HG03342 (cell line): ENCODE measurements around the gene BTAF1.

Experiments
- ATAC-seq: cut with Tn5 transposase; IDR thresholded peaks from one replicate; pipeline ENCODE4 v1.9.1; 2021; ENCODE audit warnings: mild to moderate bottlenecking, moderate library complexity; ENCODE audit not compliant: unreplicated experiment

Gene BTAF1

DNA sequence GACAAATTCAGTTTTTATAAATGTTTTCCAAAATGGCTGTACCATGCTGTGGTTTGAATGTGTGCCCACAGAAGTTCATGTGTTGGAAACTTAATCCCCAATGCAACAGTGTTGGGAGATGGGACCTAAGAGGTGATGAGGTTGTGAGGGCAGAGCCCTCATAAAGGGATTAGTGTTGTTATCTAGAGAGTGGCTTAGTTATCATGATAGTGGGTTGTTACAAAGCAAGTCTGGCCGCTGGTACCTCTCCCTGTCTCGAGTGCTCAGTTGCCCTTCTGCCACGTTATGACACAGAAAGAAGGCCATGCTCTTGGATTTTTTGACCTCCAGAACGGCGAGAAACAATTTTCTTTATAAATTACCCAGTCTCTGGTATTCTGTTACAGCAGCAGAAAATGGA, 119.0 kb downstream of the BTAF1 start:
- ATAC-seq: no peak

DNA sequence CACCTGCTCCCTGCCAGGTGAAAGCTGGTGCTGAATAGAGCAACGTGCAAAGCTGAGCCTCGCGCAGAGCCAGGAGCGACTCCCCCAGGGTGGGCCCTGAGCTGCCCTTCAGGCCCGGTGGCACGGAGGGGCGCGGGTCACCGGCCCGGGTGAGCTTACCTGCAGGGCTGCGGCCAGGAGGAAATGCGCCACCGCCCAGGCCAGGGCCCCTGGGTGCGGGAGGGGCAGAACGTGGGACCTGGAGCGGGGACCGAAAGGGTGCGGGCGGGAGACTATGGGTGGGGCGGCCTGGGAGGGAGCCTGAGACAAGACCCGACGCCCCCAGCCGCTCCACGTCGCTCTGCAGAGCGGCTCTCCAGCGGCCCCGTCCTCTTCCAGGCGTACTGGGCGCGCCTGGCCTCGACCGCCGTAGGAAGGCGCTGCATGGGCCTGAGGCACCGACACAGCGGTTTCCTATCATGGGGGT, 122.1 kb downstream of the BTAF1 start:
- ATAC-seq: no peak

DNA sequence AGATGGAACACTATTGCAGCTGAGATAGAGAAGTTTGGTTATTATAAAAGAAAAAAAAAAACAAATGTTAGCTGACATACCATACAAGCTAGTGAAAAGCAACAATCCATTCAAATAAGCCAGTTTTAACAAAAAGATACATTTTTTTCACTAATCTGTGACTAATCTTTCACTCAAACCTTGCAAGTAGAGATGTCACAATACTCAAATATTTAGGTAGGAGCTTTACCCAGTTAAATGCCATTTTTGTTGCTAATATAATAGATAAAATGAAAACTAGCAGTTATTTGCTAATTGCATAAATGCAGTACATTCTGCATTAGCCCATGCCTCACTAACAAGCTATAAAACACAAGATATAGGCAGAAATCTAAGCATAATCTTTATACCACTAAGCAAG, 123.6 kb downstream of the BTAF1 start:
- ATAC-seq: no peak

DNA sequence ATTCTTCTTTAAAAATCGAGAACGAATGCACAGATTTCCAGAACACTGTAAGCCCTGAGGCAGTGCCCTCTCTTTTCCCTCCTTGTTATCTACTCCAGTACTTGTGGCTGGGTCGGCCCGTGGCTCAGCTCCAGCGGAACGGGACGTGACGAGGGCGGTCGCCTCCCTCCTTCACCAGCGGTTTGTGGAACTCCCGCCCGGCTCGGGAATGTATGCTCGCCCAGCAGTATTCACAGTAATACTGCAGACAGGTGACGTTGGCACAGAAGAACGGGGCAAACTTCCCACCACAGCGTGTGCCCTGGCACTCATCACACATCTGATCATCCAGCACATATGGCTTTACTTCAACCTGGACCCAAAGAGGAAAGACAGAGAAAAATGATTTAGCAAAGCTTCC, 128.5 kb downstream of the BTAF1 start:
- no peak for ATAC-seq

DNA sequence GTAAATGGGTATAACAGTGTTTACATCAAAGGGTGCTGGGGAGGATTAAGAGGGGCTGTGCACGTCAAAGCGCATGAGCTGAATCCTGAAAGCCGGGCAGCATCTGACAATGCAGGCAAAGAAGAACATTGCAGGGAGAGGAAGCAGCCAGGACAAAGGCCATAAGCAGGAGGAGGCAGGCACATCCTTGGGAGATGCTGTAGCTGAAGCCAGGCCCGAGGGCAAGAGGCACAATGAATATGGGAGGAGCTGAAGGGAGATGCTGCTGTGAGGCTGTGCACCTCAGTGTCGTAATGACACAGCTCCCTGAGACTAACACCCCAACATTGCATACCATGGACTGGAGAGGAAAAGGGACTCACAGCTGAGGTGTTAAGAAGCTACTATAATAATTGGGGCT, 129.2 kb downstream of the BTAF1 start:
- ATAC-seq: no peak

DNA sequence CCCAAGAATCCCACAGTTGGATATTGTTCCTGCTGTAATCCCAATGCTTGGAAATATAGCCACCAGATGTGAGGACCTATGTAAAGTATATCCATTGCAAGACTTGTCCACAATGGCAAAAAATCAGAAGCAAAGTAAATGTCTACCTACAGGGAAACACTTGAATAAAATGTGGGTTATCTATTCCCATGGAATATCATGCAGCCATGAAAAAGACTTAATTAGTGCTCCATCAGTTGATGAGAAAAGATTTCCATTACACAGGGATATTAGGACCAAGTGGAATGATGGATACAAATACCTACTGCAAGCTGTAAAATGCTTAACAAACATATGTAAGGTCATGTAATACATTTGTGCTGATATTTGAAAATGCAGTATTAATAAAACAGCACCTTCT, 131.2 kb downstream of the BTAF1 start:
- ATAC-seq: no peak

DNA sequence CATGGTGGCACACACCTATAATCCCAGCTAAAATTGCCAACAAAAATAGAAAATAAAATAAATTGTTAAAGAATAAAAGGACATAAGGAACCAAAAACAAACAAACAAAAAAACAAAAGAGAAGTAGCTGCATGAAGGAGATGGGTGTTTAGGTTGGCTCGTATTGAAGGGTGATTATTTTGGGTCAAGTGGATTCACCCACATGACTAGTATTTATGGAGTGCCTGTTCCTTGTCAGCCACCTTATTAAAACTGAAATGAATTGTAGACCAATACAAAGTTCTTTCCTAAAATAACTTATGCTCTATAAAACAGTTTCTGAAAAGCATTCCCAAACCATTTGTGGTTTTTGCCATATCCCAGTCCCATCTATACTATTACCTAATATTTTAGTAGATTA, 138.7 kb downstream of the BTAF1 start:
- ATAC-seq: no peak

DNA sequence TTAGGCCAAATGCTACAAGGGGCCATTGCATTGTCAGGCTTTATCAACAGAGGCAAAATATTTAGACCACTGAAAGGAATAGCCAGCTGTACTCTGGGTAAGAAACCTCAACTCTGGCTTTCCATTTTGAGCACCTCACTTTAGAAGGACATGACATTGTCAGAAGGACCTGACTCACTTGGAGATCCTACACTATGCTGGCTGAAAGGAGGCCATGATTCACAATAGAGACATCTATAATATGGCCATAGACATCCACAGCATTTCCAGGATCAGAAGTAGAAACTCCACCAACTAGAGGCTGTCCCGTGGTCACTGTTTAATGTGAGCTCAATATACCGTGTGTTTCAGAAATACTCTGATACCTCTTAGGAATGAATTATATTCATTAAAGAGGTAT, 140.9 kb downstream of the BTAF1 start:
- ATAC-seq: no peak

DNA sequence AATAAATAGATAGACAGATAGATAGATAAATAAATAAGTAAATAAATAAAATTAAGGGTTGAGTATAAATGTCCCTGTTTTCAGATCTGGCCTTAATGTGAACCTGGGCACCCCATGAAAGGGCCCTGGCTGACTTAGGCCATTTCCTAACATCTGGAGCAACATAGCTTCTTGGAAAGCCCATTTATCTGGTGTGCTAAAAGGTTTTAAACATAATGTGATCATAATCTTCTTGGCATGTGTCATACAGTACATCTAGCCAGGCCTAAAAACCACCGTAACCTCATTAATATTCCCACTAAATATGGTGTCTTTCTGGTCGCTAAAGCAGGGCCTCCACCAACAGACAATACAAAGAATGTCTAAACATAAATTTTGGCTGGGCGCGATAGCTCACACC, 142.8 kb downstream of the BTAF1 start:
- ATAC-seq: no peak

DNA sequence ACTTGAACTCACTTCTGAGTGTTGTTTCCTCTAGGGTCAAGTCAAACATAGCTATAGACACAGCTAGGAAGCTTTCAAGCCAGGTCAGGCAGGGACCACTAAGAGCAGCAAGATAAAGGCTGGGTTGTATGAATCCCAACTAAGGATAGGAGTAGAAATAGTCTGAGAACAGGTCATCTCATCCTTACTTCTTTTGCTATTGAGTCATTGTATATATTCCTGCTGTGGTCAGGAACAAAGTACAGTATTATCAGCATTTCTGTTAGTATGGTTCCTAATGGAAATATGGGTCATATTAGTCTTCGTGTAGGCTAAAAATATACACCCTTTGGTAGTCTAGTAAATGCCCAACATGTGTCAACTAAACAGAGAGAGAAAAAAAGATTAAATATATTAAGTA, 145.3 kb downstream of the BTAF1 start:
- no peak for ATAC-seq

DNA sequence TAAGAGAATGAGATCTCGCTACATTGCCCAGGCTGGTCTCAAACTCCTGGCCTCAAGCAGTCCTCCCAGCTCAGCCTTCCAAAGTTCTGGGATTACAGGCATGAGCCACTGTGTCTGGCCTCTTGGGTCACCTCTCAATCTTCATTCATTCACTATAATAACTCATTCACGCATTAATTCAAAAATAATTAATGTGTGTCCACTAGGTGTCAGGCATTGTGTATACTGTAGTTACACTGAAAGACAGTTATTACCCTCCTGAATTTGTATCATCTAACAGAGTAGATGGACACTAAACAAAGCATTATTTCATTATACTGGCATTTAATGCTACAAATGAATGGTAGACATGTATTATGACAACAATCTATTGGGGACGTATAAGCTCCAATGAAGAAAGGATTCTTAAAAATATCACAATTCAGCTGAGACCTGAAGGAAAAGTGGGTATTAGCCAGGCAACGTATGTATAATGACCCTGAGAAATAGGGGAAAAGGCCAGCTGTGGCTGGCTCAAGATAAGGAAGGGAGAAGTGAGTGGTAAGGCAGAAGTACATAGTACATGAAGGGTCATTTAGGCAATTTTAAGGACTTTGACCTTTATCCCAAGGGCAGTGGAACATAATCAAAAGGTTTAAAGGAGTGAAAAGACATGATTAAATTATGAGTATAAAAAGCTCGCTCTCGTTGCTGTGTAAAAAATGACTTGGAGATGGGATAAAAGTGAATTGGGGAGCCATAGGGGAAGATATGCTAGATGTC, 150.7 kb downstream of the BTAF1 start:
- ATAC-seq: no peak

DNA sequence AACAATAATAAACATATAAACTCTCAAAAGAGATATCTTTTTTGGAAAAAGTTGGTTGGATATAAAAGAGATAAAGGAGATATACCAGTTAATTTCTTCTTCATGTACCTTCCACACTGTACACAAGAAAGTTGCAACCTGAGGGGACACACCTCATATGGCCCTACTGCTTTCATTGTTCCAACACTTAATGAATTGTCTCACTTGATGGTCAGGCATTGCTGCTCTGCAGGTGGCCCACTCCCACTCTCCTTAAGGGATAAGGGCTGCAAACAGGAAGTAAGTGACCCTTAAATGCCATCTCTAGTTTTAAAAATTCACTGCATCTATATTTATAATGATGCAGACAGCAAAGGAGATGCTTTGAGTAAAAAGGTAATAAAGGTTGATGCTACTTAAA, 152.3 kb downstream of the BTAF1 start:
- no peak for ATAC-seq

DNA sequence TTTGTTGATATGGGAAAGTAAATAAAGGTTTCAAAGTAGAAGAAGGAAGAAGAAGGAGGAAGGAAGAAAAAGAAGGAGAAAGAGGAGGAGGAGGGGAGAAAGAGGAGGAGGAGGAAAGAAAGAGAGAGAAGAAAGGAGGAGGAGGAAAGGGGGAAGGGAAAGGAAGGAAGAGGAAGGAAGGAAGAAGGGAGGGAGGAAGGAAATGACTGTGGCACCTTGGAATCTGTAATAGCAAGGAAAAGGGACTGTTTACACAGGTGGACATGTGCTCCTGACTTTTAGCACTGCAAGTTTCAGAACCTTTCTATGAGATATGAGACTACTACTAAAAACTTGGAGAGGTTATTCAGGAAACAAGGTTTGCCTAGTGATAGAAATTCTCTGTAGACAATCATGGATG, 153.2 kb downstream of the BTAF1 start:
- ATAC-seq: no peak

DNA sequence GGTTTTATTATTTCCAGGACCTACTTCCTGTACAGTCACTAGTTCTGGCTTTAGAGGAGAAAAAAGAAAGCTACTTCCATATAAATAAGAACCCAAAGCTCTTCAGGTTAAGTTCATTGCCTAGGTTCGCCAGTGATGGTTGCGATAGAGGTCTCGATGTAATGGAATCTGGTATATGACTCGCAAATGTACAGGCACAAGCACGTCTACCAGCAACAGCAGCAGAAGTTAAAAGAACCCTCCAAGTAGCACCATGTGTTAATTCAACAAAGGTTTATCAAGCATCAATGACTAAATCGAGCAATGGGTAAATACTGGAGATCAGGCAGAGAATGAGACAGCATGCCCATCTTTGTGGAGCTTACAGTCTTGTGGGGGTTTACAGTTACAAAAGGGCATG, 155.4 kb downstream of the BTAF1 start:
- no peak for ATAC-seq
